Activated CD8-positive, alpha-beta memory T cell treated with anti-CD3 and anti-CD28 coated beads for 4 hours (primary cell): ENCODE results near the gene RAX2.

ENCODE experiments used
- DNase-seq, 2 donors: peaks; one replicate each; pipeline ENCODE4 v3.0.0-alpha.2; 2020; ENCODE audit warnings: low read depth in 2 of 2

The RAX2 gene

GRCh38 chr19:3801412-3802096 is 29.5 kb upstream of the RAX2 start:
- DNase-seq: peak; percentile 40 to 43

GRCh38 chr19:3800996-3801395 is 29.0 kb upstream of the RAX2 start:
- no peak for DNase-seq

- DNase-seq: no peak
Observed at GRCh38 chr19:3798137-3798536, 26.1 kb upstream of the RAX2 start.

- no peak for DNase-seq
Observed at GRCh38 chr19:3796358-3796757, 24.3 kb upstream of the RAX2 start.

- DNase-seq: no peak
Observed at GRCh38 chr19:3793799-3794198, 21.8 kb upstream of the RAX2 start.

GRCh38 chr19:3792114-3792513 is 20.1 kb upstream of the RAX2 start:
- DNase-seq: no peak

GRCh38 chr19:3790941-3791340 is 18.9 kb upstream of the RAX2 start:
- DNase-seq: no peak

GRCh38 chr19:3790209-3790734 is 18.2 kb upstream of the RAX2 start:
- no peak for DNase-seq

- peak in 1 of 2 donors; percentile 31 for DNase-seq
Observed at GRCh38 chr19:3788996-3789778, 17.2 kb upstream of the RAX2 start.

GRCh38 chr19:3785938-3786824 is 14.2 kb upstream of the RAX2 start, which contains the start of gene MATK:
MATK (minus strand) TSS chr19:3786381; CDS start chr19:3785135, 1,246 bp downstream.
- DNase-seq: peak; percentile 21 to 36

- peak; percentile 50 to 54 for DNase-seq
Observed at GRCh38 chr19:3785451-3785937, 13.5 kb upstream of the RAX2 start.

GRCh38 chr19:3784607-3785450 is 12.8 kb upstream of the RAX2 start:
- no peak for DNase-seq

GRCh38 chr19:3783660-3784584 is 11.9 kb upstream of the RAX2 start:
- peak; percentile 17 to 31 for DNase-seq

GRCh38 chr19:3782903-3783302 is 10.9 kb upstream of the RAX2 start:
- no peak for DNase-seq

- no peak for DNase-seq
Observed at GRCh38 chr19:3782330-3782729, 10.3 kb upstream of the RAX2 start.

- no peak for DNase-seq
Observed at GRCh38 chr19:3781603-3782002, 9.6 kb upstream of the RAX2 start.

GRCh38 chr19:3780786-3781304 is 8.8 kb upstream of the RAX2 start:
- no peak for DNase-seq

- no peak for DNase-seq
Observed at GRCh38 chr19:3778899-3779723, 7.1 kb upstream of the RAX2 start.
